22Rv1 (cell line): ENCODE results near the gene NANOS3.

Experiments
- CTCF ChIP-seq: fragments of 450-650 bp; IDR thresholded peaks from 2 replicates; pipeline ENCODE4 v1.5.1; 2017; ENCODE audit warnings: mild to moderate bottlenecking
- ZFX ChIP-seq: fragments of 450-650 bp; IDR thresholded peaks from 2 replicates; pipeline ENCODE4 v1.6.1; 2017; ENCODE audit warnings: antibody characterized with exemption, borderline replicate concordance

GRCh38 chr19:13840305-13841085, 36.4 kb upstream of the NANOS3 start:
- TF ChIP-seq CTCF (peak; percentile 25; the same call in 1 of the 2 replicates), ZFX (no peak)
